ENCODE data around the gene SLC2A9. TPM values are rescaled to one million over a fixed set of nuclear protein-coding genes. Genes with fewer than 3 reads are reported as not detected.

SLC2A9 gene
- total and polyA plus RNA-seq, 2 of the 13 experiments (the other 11 are each of a cell fraction or from before 2014, with no cell fraction given): 36.2 to 42.3 TPM

DNA sequence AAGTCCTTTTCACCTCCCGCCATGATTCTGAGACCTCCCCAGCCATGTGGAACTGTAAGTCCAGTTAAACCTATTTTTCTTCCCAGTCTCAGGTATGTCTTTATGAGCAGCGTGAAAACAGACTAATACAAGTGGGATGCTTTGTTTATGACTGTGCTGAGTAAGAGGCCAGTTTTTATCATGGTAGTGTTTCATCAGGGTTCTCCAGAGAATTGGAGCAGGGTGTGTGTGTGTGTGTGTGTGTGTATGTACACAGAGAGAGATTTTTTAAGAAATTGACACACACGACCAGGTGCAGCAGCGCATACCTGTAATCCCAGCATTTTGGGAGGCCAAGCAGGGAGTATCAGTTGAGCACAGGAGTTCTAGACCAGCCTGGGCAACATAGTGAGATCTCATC lies 34.6 kb upstream of the SLC2A9 start (continued):
- TF ChIP-seq, protein P1, sequence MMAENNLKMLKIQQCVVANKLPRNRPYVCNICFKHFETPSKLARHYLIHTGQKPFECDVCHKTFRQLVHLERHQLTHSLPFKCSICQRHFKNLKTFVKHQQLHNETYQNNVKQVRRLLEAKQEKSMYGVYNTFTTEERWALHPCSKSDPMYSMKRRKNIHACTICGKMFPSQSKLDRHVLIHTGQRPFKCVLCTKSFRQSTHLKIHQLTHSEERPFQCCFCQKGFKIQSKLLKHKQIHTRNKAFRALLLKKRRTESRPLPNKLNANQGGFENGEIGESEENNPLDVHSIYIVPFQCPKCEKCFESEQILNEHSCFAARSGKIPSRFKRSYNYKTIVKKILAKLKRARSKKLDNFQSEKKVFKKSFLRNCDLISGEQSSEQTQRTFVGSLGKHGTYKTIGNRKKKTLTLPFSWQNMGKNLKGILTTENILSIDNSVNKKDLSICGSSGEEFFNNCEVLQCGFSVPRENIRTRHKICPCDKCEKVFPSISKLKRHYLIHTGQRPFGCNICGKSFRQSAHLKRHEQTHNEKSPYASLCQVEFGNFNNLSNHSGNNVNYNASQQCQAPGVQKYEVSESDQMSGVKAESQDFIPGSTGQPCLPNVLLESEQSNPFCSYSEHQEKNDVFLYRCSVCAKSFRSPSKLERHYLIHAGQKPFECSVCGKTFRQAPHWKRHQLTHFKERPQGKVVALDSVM (CRISPR knock-in tag; IDR thresholded peaks at IDR 0.05): no peak
- TF ChIP-seq AKAP8 (CRISPR knock-in tag; IDR thresholded peaks at IDR 0.05) (no peak), ZNF562 (CRISPR knock-in tag; IDR thresholded peaks at IDR 0.05; ENCODE audit: borderline replicate concordance) (no peak), SUZ12 (IDR thresholded peaks at IDR 0.05; ENCODE audit: low read depth, low read length) (no peak), NFKB2 (CRISPR knock-in tag; IDR thresholded peaks at IDR 0.05; ENCODE audit: borderline replicate concordance) (no peak), SIN3A (IDR thresholded peaks at IDR 0.05; ENCODE audit: borderline replicate concordance, low read depth, low read length) (no peak)
- TF ChIP-seq, protein P2, sequence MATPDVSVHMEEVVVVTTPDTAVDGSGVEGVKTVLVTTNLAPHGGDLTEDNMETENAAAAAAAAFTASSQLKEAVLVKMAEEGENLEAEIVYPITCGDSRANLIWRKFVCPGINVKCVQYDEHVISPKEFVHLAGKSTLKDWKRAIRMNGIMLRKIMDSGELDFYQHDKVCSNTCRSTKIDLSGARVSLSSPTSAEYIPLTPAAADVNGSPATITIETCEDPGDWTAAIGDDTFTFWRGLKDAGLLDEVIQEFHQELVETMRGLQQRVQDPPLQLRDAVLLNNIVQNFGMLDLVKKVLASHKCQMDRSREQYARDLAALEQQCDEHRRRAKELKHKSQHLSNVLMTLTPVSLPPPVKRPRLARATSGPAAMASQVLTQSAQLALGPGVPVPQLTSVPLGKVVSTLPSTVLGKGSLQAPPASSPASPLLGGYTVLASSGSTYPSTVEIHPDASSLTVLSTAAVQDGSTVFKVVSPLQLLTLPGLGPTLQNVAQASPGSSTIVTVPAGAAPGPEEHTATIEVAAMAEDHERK (CRISPR knock-in tag; IDR thresholded peaks at IDR 0.05; ENCODE audit: low read depth): no peak
- TF ChIP-seq, protein P3, sequence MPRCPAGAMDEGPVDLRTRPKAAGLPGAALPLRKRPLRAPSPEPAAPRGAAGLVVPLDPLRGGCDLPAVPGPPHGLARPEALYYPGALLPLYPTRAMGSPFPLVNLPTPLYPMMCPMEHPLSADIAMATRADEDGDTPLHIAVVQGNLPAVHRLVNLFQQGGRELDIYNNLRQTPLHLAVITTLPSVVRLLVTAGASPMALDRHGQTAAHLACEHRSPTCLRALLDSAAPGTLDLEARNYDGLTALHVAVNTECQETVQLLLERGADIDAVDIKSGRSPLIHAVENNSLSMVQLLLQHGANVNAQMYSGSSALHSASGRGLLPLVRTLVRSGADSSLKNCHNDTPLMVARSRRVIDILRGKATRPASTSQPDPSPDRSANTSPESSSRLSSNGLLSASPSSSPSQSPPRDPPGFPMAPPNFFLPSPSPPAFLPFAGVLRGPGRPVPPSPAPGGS (CRISPR knock-in tag; IDR thresholded peaks at IDR 0.05): no peak
- TF ChIP-seq, protein P4, sequence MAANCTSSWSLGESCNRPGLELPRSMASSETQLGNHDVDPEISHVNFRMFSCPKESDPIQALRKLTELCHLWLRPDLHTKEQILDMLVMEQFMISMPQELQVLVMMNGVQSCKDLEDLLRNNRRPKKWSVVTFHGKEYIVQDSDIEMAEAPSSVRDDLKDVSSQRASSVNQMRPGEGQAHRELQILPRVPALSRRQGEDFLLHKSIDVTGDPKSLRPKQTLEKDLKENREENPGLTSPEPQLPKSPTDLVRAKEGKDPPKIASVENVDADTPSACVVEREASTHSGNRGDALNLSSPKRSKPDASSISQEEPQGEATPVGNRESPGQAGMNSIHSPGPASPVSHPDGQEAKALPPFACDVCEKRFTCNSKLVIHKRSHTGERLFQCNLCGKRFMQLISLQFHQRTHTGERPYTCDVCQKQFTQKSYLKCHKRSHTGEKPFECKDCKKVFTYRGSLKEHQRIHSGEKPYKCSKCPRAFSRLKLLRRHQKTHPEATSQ (CRISPR knock-in tag; IDR thresholded peaks at IDR 0.05; ENCODE audit: borderline replicate concordance): no peak
- TF ChIP-seq, protein P5, sequence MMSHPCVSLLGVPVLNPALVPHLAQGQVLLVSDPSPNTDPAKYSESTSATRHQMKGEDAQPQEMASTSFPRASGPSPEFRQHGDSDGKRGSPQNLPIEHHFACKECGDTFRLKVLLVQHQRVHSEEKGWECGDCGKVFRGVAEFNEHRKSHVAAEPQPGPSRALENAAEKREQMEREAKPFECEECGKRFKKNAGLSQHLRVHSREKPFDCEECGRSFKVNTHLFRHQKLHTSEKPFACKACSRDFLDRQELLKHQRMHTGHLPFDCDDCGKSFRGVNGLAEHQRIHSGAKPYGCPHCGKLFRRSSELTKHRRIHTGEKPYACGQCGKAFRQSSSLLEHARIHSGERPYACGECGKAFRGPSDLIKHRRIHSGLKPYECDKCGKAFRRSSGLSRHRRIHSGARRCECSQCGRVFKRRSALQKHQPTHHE (CRISPR knock-in tag; IDR thresholded peaks at IDR 0.05; ENCODE audit: borderline replicate concordance): no peak
- TF ChIP-seq, protein P6, sequence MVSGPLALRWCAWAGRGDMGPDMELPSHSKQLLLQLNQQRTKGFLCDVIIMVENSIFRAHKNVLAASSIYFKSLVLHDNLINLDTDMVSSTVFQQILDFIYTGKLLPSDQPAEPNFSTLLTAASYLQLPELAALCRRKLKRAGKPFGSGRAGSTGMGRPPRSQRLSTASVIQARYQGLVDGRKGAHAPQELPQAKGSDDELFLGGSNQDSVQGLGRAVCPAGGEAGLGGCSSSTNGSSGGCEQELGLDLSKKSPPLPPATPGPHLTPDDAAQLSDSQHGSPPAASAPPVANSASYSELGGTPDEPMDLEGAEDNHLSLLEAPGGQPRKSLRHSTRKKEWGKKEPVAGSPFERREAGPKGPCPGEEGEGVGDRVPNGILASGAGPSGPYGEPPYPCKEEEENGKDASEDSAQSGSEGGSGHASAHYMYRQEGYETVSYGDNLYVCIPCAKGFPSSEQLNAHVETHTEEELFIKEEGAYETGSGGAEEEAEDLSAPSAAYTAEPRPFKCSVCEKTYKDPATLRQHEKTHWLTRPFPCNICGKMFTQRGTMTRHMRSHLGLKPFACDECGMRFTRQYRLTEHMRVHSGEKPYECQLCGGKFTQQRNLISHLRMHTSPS (CRISPR knock-in tag; IDR thresholded peaks at IDR 0.05; ENCODE audit: low read depth): no peak

Data from HepG2 (cell line).